SU-DHL-6 (cell line): Measurements from ENCODE around the gene ALKBH5.

Source experiments
- H2AFZ ChIP-seq: fragments of 200-600 bp; sonication (generic); 2 replicates; pipeline ENCODE4 v1.6.1; 2014; ENCODE audit warnings: low read depth, mild to moderate bottlenecking, moderate library complexity, mixed read lengths, antibody characterized with exemption, low read length; ENCODE audit not compliant: severe bottlenecking
- H3F3A ChIP-seq: fragments of 200-600 bp; shearing (Covaris generic); 2 replicates; pipeline ENCODE4 v1.6.0; 2016; ENCODE audit warnings: antibody characterized with exemption, mild to moderate bottlenecking; ENCODE audit not compliant: insufficient read depth
- H3K27ac ChIP-seq: fragments of 200-600 bp; sonication (generic); 2 replicates; pipeline ENCODE4 v1.5.1; 2016; ENCODE audit warnings: low read depth, mild to moderate bottlenecking, low read length, moderate library complexity, mixed read lengths
- H3K27me3 ChIP-seq: fragments of 200-600 bp; sonication (generic), shearing (Covaris generic); 2 replicates; pipeline ENCODE4 v1.6.0; 2014; ENCODE audit warnings: mild to moderate bottlenecking, low read length
- H3K36me3 ChIP-seq: fragments of 200-600 bp; sonication (generic); 2 replicates; pipeline ENCODE4 v1.6.1; 2014; ENCODE audit warnings: mild to moderate bottlenecking, low read length, mixed read lengths
- H3K4me2 ChIP-seq: fragments of 300-600, 200-600 bp; shearing (Covaris generic), sonication (generic); 2 replicates; pipeline ENCODE4 v1.6.0; 2014; ENCODE audit warnings: low read length, low read depth, mild to moderate bottlenecking; ENCODE audit not compliant: poor library complexity, severe bottlenecking
- H3K4me3 ChIP-seq: fragments of 200-600 bp; sonication (generic); 2 replicates; pipeline ENCODE4 v1.5.1; 2014; ENCODE audit warnings: antibody characterized with exemption, low read length, mild to moderate bottlenecking, mixed read lengths; ENCODE audit not compliant: insufficient read depth, poor library complexity, severe bottlenecking
- H3K79me2 ChIP-seq: fragments of 200-600 bp; sonication (generic); 2 replicates; pipeline ENCODE4 v1.6.1; 2014; ENCODE audit warnings: mild to moderate bottlenecking, low read length, moderate library complexity; ENCODE audit not compliant: insufficient read depth
- H3K9ac ChIP-seq: fragments of 200-600 bp; sonication (generic); 2 replicates; pipeline ENCODE4 v1.7.0; 2014; ENCODE audit warnings: mild to moderate bottlenecking, low read length
- H3K9me2 ChIP-seq: fragments of 200-600 bp; sonication (generic); replicated peaks from 2 replicates; pipeline ENCODE4 v1.6.1; 2014; ENCODE audit warnings: low read length; ENCODE audit not compliant: insufficient read depth
- H3K9me3 ChIP-seq: fragments of 200-600 bp; sonication (generic); 2 replicates; pipeline ENCODE4 v1.6.1; 2014; ENCODE audit warnings: low read length, mixed read lengths; ENCODE audit not compliant: insufficient read depth
- H4K20me1 ChIP-seq: fragments of 200-600 bp; sonication (generic); 2 replicates; pipeline ENCODE4 v1.6.1; 2014; ENCODE audit warnings: low read depth, mild to moderate bottlenecking, antibody characterized with exemption, low read length, moderate library complexity, mixed read lengths
- CTCF ChIP-seq: fragments of 200-600 bp; sonication (generic); IDR thresholded peaks from one replicate; pipeline ENCODE4 v1.5.1; 2017; ENCODE audit warnings: antibody characterized with exemption, mild to moderate bottlenecking, low read length, moderate library complexity; ENCODE audit not compliant: insufficient read depth, poor library complexity, severe bottlenecking
- EZH2phosphoT487 ChIP-seq: fragments of 200-600 bp; sonication (generic), shearing (Covaris generic); conservative IDR thresholded peaks from 2 replicates; pipeline ENCODE4 v1.6.1; 2018; ENCODE audit warnings: mild to moderate bottlenecking, antibody characterized with exemption, low read length, moderate library complexity, mixed read lengths

Gene ALKBH5

GRCh38 chr17:18139092-18139491 lies 44.5 kb upstream of the ALKBH5 start:
- no peak for TF ChIP-seq CTCF
- no peak for TF ChIP-seq EZH2phosphoT487

GRCh38 chr17:18139498-18139897 lies 44.1 kb upstream of the ALKBH5 start:
- no peaks in the 10 kb centered on the region for H3K9me3 ChIP-seq
- H3F3A ChIP-seq, result no peaks in the 10 kb centered on the region
- H3K9me2 ChIP-seq, result no peaks in the 10 kb centered on the region
- H3K27ac ChIP-seq, result no peak overlapping the region
- H3K4me3 ChIP-seq, result no peak overlapping the region
- TF ChIP-seq CTCF, result no peak
- no peak for TF ChIP-seq EZH2phosphoT487
- H3K4me2 ChIP-seq, result no peak overlapping the region
- H3K79me2 ChIP-seq, result no peaks in the 10 kb centered on the region
- H3K36me3 ChIP-seq, result no peaks in the 10 kb centered on the region
- H2AFZ ChIP-seq, result no peak overlapping the region
- H3K9ac ChIP-seq, result no peak overlapping the region
- no peaks in the 10 kb centered on the region for H3K27me3 ChIP-seq
- no peaks in the 10 kb centered on the region for H4K20me1 ChIP-seq

More at GRCh38 chr17:18139092-18139491, 44.5 kb upstream of the ALKBH5 start:
- H2AFZ ChIP-seq, result no peak overlapping the region
- H3K9me3 ChIP-seq, result no peaks in the 10 kb centered on the region
- H3K4me2 ChIP-seq, result no peak overlapping the region
- H3K9me2 ChIP-seq, result no peaks in the 10 kb centered on the region
- no peak overlapping the region for H3K4me3 ChIP-seq
- H3F3A ChIP-seq, result no peaks in the 10 kb centered on the region
- H3K27me3 ChIP-seq, result no peaks in the 10 kb centered on the region
- H3K9ac ChIP-seq, result no peak overlapping the region
- no peaks in the 10 kb centered on the region for H4K20me1 ChIP-seq
- H3K36me3 ChIP-seq, result no peaks in the 10 kb centered on the region
- no peak overlapping the region for H3K27ac ChIP-seq
- no peaks in the 10 kb centered on the region for H3K79me2 ChIP-seq

- no peaks in the 10 kb centered on the region for H3K9me3 ChIP-seq
- TF ChIP-seq EZH2phosphoT487 (no peak), CTCF (peak; percentile 1)
- H2AFZ ChIP-seq, result no peak overlapping the region
- H3F3A ChIP-seq, result no peaks in the 10 kb centered on the region
- H3K9ac ChIP-seq, result no peak overlapping the region
- H3K36me3 ChIP-seq, result no peaks in the 10 kb centered on the region
- H4K20me1 ChIP-seq, result no peaks in the 10 kb centered on the region
- no peaks in the 10 kb centered on the region for H3K27me3 ChIP-seq
- no peaks in the 10 kb centered on the region for H3K79me2 ChIP-seq
- H3K4me3 ChIP-seq, result no peak overlapping the region
- H3K27ac ChIP-seq, result no peak overlapping the region
- no peaks in the 10 kb centered on the region for H3K9me2 ChIP-seq
- no peak overlapping the region for H3K4me2 ChIP-seq
Measured at GRCh38 chr17:18139949-18140348, 43.7 kb upstream of the ALKBH5 start.

- Histone ChIP-seq H3K36me3 (no peaks in the 10 kb centered on the region), H4K20me1 (no peaks in the 10 kb centered on the region), H3K4me2 (no peak overlapping the region), H3K9me2 (no peaks in the 10 kb centered on the region), H3K9ac (no peak overlapping the region), H3K9me3 (no peaks in the 10 kb centered on the region), H2AFZ (no peak overlapping the region), H3K27me3 (no peaks in the 10 kb centered on the region), H3F3A (no peaks in the 10 kb centered on the region), H3K79me2 (no peaks in the 10 kb centered on the region), H3K27ac (no peak overlapping the region), H3K4me3 (no peak overlapping the region)
- TF ChIP-seq CTCF, result no peak
- TF ChIP-seq EZH2phosphoT487, result no peak
Measured at GRCh38 chr17:18140648-18141047, 43.0 kb upstream of the ALKBH5 start.
